HG03378 (cell line): ENCODE measurements around the gene UBTD2.
"Not testable (repeated sequence)": the region's sequence is repeated elsewhere in the genome, so short reads cannot be mapped to it uniquely, and the experiment has no call there.

ENCODE experiments used
- ATAC-seq: cut with Tn5 transposase; IDR thresholded peaks from one replicate; pipeline ENCODE4 v1.9.1; 2021; ENCODE audit warnings: mild to moderate bottlenecking, moderate library complexity; ENCODE audit not compliant: unreplicated experiment

The UBTD2 gene

GRCh38 chr5:172293054-172293744 is 9.6 kb upstream of the UBTD2 start:
- peak; percentile 88 for ATAC-seq

- ATAC-seq = not testable (repeated sequence)
Observed at GRCh38 chr5:172291837-172292236, 8.3 kb upstream of the UBTD2 start.

GRCh38 chr5:172288465-172288864 is 4.9 kb upstream of the UBTD2 start:
- no peak for ATAC-seq

- ATAC-seq = not testable (repeated sequence)
Observed at GRCh38 chr5:172287140-172287539, 3.6 kb upstream of the UBTD2 start.

- no peak for ATAC-seq
Observed at GRCh38 chr5:172285226-172286143, 1.9 kb upstream of the UBTD2 start.

- ATAC-seq = no peak
Observed at GRCh38 chr5:172284611-172284980, 1.0 kb upstream of the UBTD2 start.

- ATAC-seq = peak; percentile 49
Observed at GRCh38 chr5:172283862-172284610, 472 bp upstream of the UBTD2 start.

- no peak for ATAC-seq
Observed at GRCh38 chr5:172282272-172283019, 1.1 kb downstream of the UBTD2 start.

GRCh38 chr5:172281346-172281745 is 2.2 kb downstream of the UBTD2 start:
- no peak for ATAC-seq

- no peak for ATAC-seq
Observed at GRCh38 chr5:172280929-172281328, 2.6 kb downstream of the UBTD2 start.

- ATAC-seq = no peak
Observed at GRCh38 chr5:172280317-172280716, 3.2 kb downstream of the UBTD2 start.

GRCh38 chr5:172278356-172278755 is 5.2 kb downstream of the UBTD2 start:
- ATAC-seq = no peak

- ATAC-seq = no peak
Observed at GRCh38 chr5:172276214-172276613, 7.3 kb downstream of the UBTD2 start.

- ATAC-seq = no peak
Observed at GRCh38 chr5:172274951-172275753, 8.4 kb downstream of the UBTD2 start.

- ATAC-seq = no peak
Observed at GRCh38 chr5:172267943-172268342, 15.6 kb downstream of the UBTD2 start.

GRCh38 chr5:172266676-172267092 is 16.9 kb downstream of the UBTD2 start:
- no peak for ATAC-seq

GRCh38 chr5:172266071-172266675 is 17.4 kb downstream of the UBTD2 start:
- ATAC-seq = no peak

GRCh38 chr5:172264815-172265395 is 18.7 kb downstream of the UBTD2 start:
- no peak for ATAC-seq

GRCh38 chr5:172255444-172255843 is 28.1 kb downstream of the UBTD2 start:
- ATAC-seq = no peak
